Measurements from ENCODE around the gene CDH4. TPM values are rescaled to one million over a fixed set of nuclear protein-coding genes. Genes with fewer than 3 reads are reported as not detected.

Gene CDH4
- total and polyA plus RNA-seq, 9 of the 15 experiments (the other 6 are each of a cell fraction or from before 2014, with no cell fraction given), result 0.04 TPM; not detected in 8

- TF ChIP-seq ZNF407 (IDR thresholded peaks at IDR 0.05; ENCODE audit: low read depth), result no peak
These were observed 549.4 kb downstream of the CDH4 start (continued) for GRCh38 chr20:61801428-61801827.

GRCh38 chr20:61801857-61802442 lies 549.9 kb downstream of the CDH4 start:
- no peak for TF ChIP-seq ZBTB33 (CRISPR knock-in tag; IDR thresholded peaks at IDR 0.05)
- TF ChIP-seq TAF1 (IDR thresholded peaks at IDR 0.05; ENCODE audit: control insufficient read depth, extremely low read depth, insufficient read depth, low read length, severe bottlenecking), result no peak
- TF ChIP-seq HNRNPUL1 (IDR thresholded peaks at IDR 0.05; ENCODE audit: low read length), result no peak
- Histone ChIP-seq H3K4me3 (no peak overlapping the region), H4K20me1 (replicated peaks; ENCODE audit: control insufficient read depth, insufficient read depth, low read length) (peaks cover 20% of the 10 kb centered on the region; the same call in 1 of the 2 replicates), H3K9me3 (replicated peaks; ENCODE audit: control insufficient read depth, insufficient read depth, low read depth, low read length) (no peaks in the 10 kb centered on the region), H3K4me1 (replicated peaks in 1 of 2; ENCODE audit: control insufficient read depth in 2 of 2, insufficient read depth in 2 of 2, low read length in 2 of 2) (peaks cover 0 to 8% of the 10 kb centered on the region in 2 experiments; a peak in 1 of 5 replicates), H3K4me2 (ENCODE audit: insufficient read depth, low read length) (no peak overlapping the region), H3K36me3 (ENCODE audit: control insufficient read depth, insufficient read depth, low read length) (no peaks in the 10 kb centered on the region), H3K27ac (ENCODE audit: extremely low read depth, low read depth, low read length) (no peak overlapping the region), H3K27me3 (ENCODE audit: control insufficient read depth in 2 of 2, insufficient read depth in 2 of 2, low read length in 2 of 2) (peaks cover 45 to 96% of the 10 kb centered on the region in 2 experiments), H3K9me1 (ENCODE audit: control insufficient read depth, insufficient read depth, low read length) (no peaks in the 10 kb centered on the region), H3K79me2 (ENCODE audit: control insufficient read depth, insufficient read depth, low read length) (no peaks in the 10 kb centered on the region), H3K9ac (ENCODE audit: insufficient read depth in 1 of 2, low read depth in 2 of 2, low read length in 2 of 2) (no peak overlapping the region), H2AFZ (ENCODE audit: low read depth, low read length) (no peak overlapping the region)
- CTCF ChIA-PET (ENCODE audit: low intra/inter-chr PET ratio), result no interaction called here
- ATAC-seq (no peak), FAIRE-seq (no peak), DNase-seq (ENCODE audit: extremely low read depth in 1 of 4, low spot score in 3 of 4) (no peak)
- POLR2A ChIA-PET, result interaction anchor here (0.8 kb wide), 1 partner anchor 71 kb away, joined by 3 read pairs; no protein-coding TSS in a partner anchor
- 3% methylated on average over 10 of the region's 10 CpGs for WGBS (ENCODE audit: insufficient coverage, low coverage, missing lambda C conversion rate)
- intact Hi-C loops (cut with micrococcal nuclease), result no loop called here
- in situ Hi-C loops (cut with MboI), result no loop called here
- BruUV-seq (replicated peaks), result no TSS peak
